Stimulated activated CD8-positive, alpha-beta memory T cell treated with anti-CD3 and anti-CD28 coated beads, Interleukin-4, amount 100 ng/mL, for 1 hour (primary cell): ENCODE results near the gene TNRC18.
"Not testable (repeated sequence)": the region's sequence is repeated elsewhere in the genome, so short reads cannot be mapped to it uniquely, and the experiment has no call there.

ENCODE experiments used
- DNase-seq, 2 donors: peaks; one replicate each; pipeline ENCODE4 v3.0.0-alpha.2; 2020; ENCODE audit warnings: low read depth in 2 of 2, low spot score in 1 of 2

TNRC18 gene

GRCh38 chr7:5381071-5381772 lies 42.4 kb downstream of the TNRC18 start:
- no peak for DNase-seq

GRCh38 chr7:5380350-5381070 lies 43.1 kb downstream of the TNRC18 start:
- DNase-seq, result no peak

- DNase-seq, result no peak
These were observed 44.1 kb downstream of the TNRC18 start for GRCh38 chr7:5379546-5379945.

GRCh38 chr7:5377816-5378215 lies 45.8 kb downstream of the TNRC18 start:
- no peak for DNase-seq

- DNase-seq, result no peak
These were observed 46.4 kb downstream of the TNRC18 start for GRCh38 chr7:5377279-5377678.

- DNase-seq, result no peak
These were observed 47.7 kb downstream of the TNRC18 start for GRCh38 chr7:5375925-5376324.

GRCh38 chr7:5374464-5374863 lies 49.2 kb downstream of the TNRC18 start:
- DNase-seq, result no peak

GRCh38 chr7:5373300-5373699 lies 50.3 kb downstream of the TNRC18 start:
- DNase-seq, result no peak

GRCh38 chr7:5370454-5371353 lies 52.9 kb downstream of the TNRC18 start:
- no peak for DNase-seq

GRCh38 chr7:5367661-5368060 lies 56.0 kb downstream of the TNRC18 start:
- DNase-seq, result no peak

GRCh38 chr7:5365976-5366625 lies 57.5 kb downstream of the TNRC18 start:
- DNase-seq, result peak; percentile 28 to 43

GRCh38 chr7:5363729-5364128 lies 59.9 kb downstream of the TNRC18 start:
- DNase-seq, result no peak

GRCh38 chr7:5362466-5362865 lies 61.2 kb downstream of the TNRC18 start:
- DNase-seq, result no peak

GRCh38 chr7:5361446-5362127 lies 62.0 kb downstream of the TNRC18 start:
- no peak for DNase-seq

- no peak for DNase-seq
These were observed 62.7 kb downstream of the TNRC18 start for GRCh38 chr7:5360971-5361370.

- DNase-seq, result no peak
These were observed 63.2 kb downstream of the TNRC18 start for GRCh38 chr7:5360451-5360850.

- not testable (repeated sequence) for DNase-seq
These were observed 63.6 kb downstream of the TNRC18 start for GRCh38 chr7:5360021-5360420.

GRCh38 chr7:5359344-5359743 lies 64.3 kb downstream of the TNRC18 start:
- no peak for DNase-seq

GRCh38 chr7:5357951-5358350 lies 65.7 kb downstream of the TNRC18 start:
- DNase-seq, result no peak

GRCh38 chr7:5356751-5357119 lies 66.9 kb downstream of the TNRC18 start:
- no peak for DNase-seq
